ENCODE data around the gene ACTL7B.

ACTL7B gene

GRCh38 chr9:108837530-108837929 is 18.3 kb downstream of the ACTL7B start:
- H3K4me3 ChIP-seq (ENCODE audit: low read length), result no peak overlapping the region
- H3K4me1 ChIP-seq (ENCODE audit: control insufficient read depth, low read depth, low read length), result peaks cover 3% of the 10 kb centered on the region
- no peaks in the 10 kb centered on the region for H3K27me3 ChIP-seq (ENCODE audit: control insufficient read depth, insufficient read depth, low read length)
- no peak overlapping the region for H3K27ac ChIP-seq (ENCODE audit: low read length)
- no peaks in the 10 kb centered on the region for H3K36me3 ChIP-seq (ENCODE audit: control insufficient read depth, low read depth, low read length)
- no peak overlapping the region for H3K9ac ChIP-seq (ENCODE audit: low read length)
- H3K9me3 ChIP-seq (ENCODE audit: control insufficient read depth, low read depth, low read length), result no peaks in the 10 kb centered on the region

GRCh38 chr9:108836781-108837180 is 19.0 kb downstream of the ACTL7B start:
- no peak overlapping the region for H3K4me3 ChIP-seq (ENCODE audit: low read length)
- no peaks in the 10 kb centered on the region for H3K36me3 ChIP-seq (ENCODE audit: control insufficient read depth, low read depth, low read length)
- H3K4me1 ChIP-seq (ENCODE audit: control insufficient read depth, low read depth, low read length), result peaks cover 3% of the 10 kb centered on the region
- no peaks in the 10 kb centered on the region for H3K9me3 ChIP-seq (ENCODE audit: control insufficient read depth, low read depth, low read length)
- no peaks in the 10 kb centered on the region for H3K27me3 ChIP-seq (ENCODE audit: control insufficient read depth, insufficient read depth, low read length)
- no peak overlapping the region for H3K9ac ChIP-seq (ENCODE audit: low read length)
- H3K27ac ChIP-seq (ENCODE audit: low read length), result no peak overlapping the region

GRCh38 chr9:108836319-108836718 is 19.5 kb downstream of the ACTL7B start:
- Histone ChIP-seq H3K27ac (ENCODE audit: low read length) (no peak overlapping the region), H3K27me3 (ENCODE audit: control insufficient read depth, insufficient read depth, low read length) (no peaks in the 10 kb centered on the region), H3K4me1 (ENCODE audit: control insufficient read depth, low read depth, low read length) (peaks cover 3% of the 10 kb centered on the region), H3K9ac (ENCODE audit: low read length) (no peak overlapping the region), H3K4me3 (ENCODE audit: low read length) (no peak overlapping the region), H3K36me3 (ENCODE audit: control insufficient read depth, low read depth, low read length) (no peaks in the 10 kb centered on the region), H3K9me3 (ENCODE audit: control insufficient read depth, low read depth, low read length) (no peaks in the 10 kb centered on the region)

- H3K36me3 ChIP-seq (ENCODE audit: control insufficient read depth, low read depth, low read length), result no peaks in the 10 kb centered on the region
- H3K27me3 ChIP-seq (ENCODE audit: control insufficient read depth, insufficient read depth, low read length), result no peaks in the 10 kb centered on the region
- no peak overlapping the region for H3K27ac ChIP-seq (ENCODE audit: low read length)
- no peak overlapping the region for H3K4me3 ChIP-seq (ENCODE audit: low read length)
- no peaks in the 10 kb centered on the region for H3K9me3 ChIP-seq (ENCODE audit: control insufficient read depth, low read depth, low read length)
- H3K9ac ChIP-seq (ENCODE audit: low read length), result no peak overlapping the region
- peaks cover 3% of the 10 kb centered on the region for H3K4me1 ChIP-seq (ENCODE audit: control insufficient read depth, low read depth, low read length)
Observed at GRCh38 chr9:108835831-108836230, 20.0 kb downstream of the ACTL7B start.

- Histone ChIP-seq H3K36me3 (ENCODE audit: control insufficient read depth, low read depth, low read length) (no peaks in the 10 kb centered on the region), H3K4me3 (ENCODE audit: low read length) (no peak overlapping the region), H3K9me3 (ENCODE audit: control insufficient read depth, low read depth, low read length) (no peaks in the 10 kb centered on the region), H3K4me1 (ENCODE audit: control insufficient read depth, low read depth, low read length) (peaks cover 3% of the 10 kb centered on the region), H3K9ac (ENCODE audit: low read length) (no peak overlapping the region), H3K27me3 (ENCODE audit: control insufficient read depth, insufficient read depth, low read length) (no peaks in the 10 kb centered on the region), H3K27ac (ENCODE audit: low read length) (no peak overlapping the region)
Observed at GRCh38 chr9:108834959-108835665, 20.7 kb downstream of the ACTL7B start.

- Histone ChIP-seq H3K27me3 (ENCODE audit: control insufficient read depth, insufficient read depth, low read length) (no peaks in the 10 kb centered on the region), H3K27ac (ENCODE audit: low read length) (no peak overlapping the region), H3K4me3 (ENCODE audit: low read length) (no peak overlapping the region), H3K4me1 (ENCODE audit: control insufficient read depth, low read depth, low read length) (peaks cover 3% of the 10 kb centered on the region), H3K9me3 (ENCODE audit: control insufficient read depth, low read depth, low read length) (no peaks in the 10 kb centered on the region), H3K36me3 (ENCODE audit: control insufficient read depth, low read depth, low read length) (no peaks in the 10 kb centered on the region), H3K9ac (ENCODE audit: low read length) (no peak overlapping the region)
Observed at GRCh38 chr9:108832179-108832500, 23.6 kb downstream of the ACTL7B start.

- H3K27ac ChIP-seq (ENCODE audit: low read length), result no peak overlapping the region
- H3K9me3 ChIP-seq (ENCODE audit: control insufficient read depth, low read depth, low read length), result no peaks in the 10 kb centered on the region
- H3K4me1 ChIP-seq (ENCODE audit: control insufficient read depth, low read depth, low read length), result peaks cover 3% of the 10 kb centered on the region
- no peak overlapping the region for H3K9ac ChIP-seq (ENCODE audit: low read length)
- H3K4me3 ChIP-seq (ENCODE audit: low read length), result no peak overlapping the region
- H3K27me3 ChIP-seq (ENCODE audit: control insufficient read depth, insufficient read depth, low read length), result no peaks in the 10 kb centered on the region
- H3K36me3 ChIP-seq (ENCODE audit: control insufficient read depth, low read depth, low read length), result no peaks in the 10 kb centered on the region
Observed at GRCh38 chr9:108831496-108832178, 24.1 kb downstream of the ACTL7B start.

- Histone ChIP-seq H3K27ac (ENCODE audit: low read length) (no peak overlapping the region), H3K36me3 (ENCODE audit: control insufficient read depth, low read depth, low read length) (no peaks in the 10 kb centered on the region), H3K9ac (ENCODE audit: low read length) (no peak overlapping the region), H3K4me3 (ENCODE audit: low read length) (no peak overlapping the region), H3K27me3 (ENCODE audit: control insufficient read depth, insufficient read depth, low read length) (no peaks in the 10 kb centered on the region), H3K9me3 (ENCODE audit: control insufficient read depth, low read depth, low read length) (no peaks in the 10 kb centered on the region), H3K4me1 (ENCODE audit: control insufficient read depth, low read depth, low read length) (no peaks in the 10 kb centered on the region)
Observed at GRCh38 chr9:108830272-108830671, 25.5 kb downstream of the ACTL7B start.

- no peaks in the 10 kb centered on the region for H3K4me1 ChIP-seq (ENCODE audit: control insufficient read depth, low read depth, low read length)
- no peak overlapping the region for H3K27ac ChIP-seq (ENCODE audit: low read length)
- no peaks in the 10 kb centered on the region for H3K9me3 ChIP-seq (ENCODE audit: control insufficient read depth, low read depth, low read length)
- H3K9ac ChIP-seq (ENCODE audit: low read length), result no peak overlapping the region
- no peaks in the 10 kb centered on the region for H3K27me3 ChIP-seq (ENCODE audit: control insufficient read depth, insufficient read depth, low read length)
- no peak overlapping the region for H3K4me3 ChIP-seq (ENCODE audit: low read length)
- H3K36me3 ChIP-seq (ENCODE audit: control insufficient read depth, low read depth, low read length), result no peaks in the 10 kb centered on the region
Observed at GRCh38 chr9:108823829-108824228, 32.0 kb downstream of the ACTL7B start.

GRCh38 chr9:108816037-108816436 is 39.7 kb downstream of the ACTL7B start:
- H3K27me3 ChIP-seq (ENCODE audit: control insufficient read depth, insufficient read depth, low read length), result no peaks in the 10 kb centered on the region
- peaks cover 3% of the 10 kb centered on the region for H3K4me1 ChIP-seq (ENCODE audit: control insufficient read depth, low read depth, low read length)
- no peak overlapping the region for H3K4me3 ChIP-seq (ENCODE audit: low read length)
- H3K9me3 ChIP-seq (ENCODE audit: control insufficient read depth, low read depth, low read length), result no peaks in the 10 kb centered on the region
- no peaks in the 10 kb centered on the region for H3K36me3 ChIP-seq (ENCODE audit: control insufficient read depth, low read depth, low read length)
- H3K9ac ChIP-seq (ENCODE audit: low read length), result no peak overlapping the region
- H3K27ac ChIP-seq (ENCODE audit: low read length), result no peak overlapping the region

- Histone ChIP-seq H3K9me3 (ENCODE audit: control insufficient read depth, low read depth, low read length) (no peaks in the 10 kb centered on the region), H3K4me1 (ENCODE audit: control insufficient read depth, low read depth, low read length) (peaks cover 3% of the 10 kb centered on the region), H3K4me3 (ENCODE audit: low read length) (no peak overlapping the region), H3K36me3 (ENCODE audit: control insufficient read depth, low read depth, low read length) (no peaks in the 10 kb centered on the region), H3K27me3 (ENCODE audit: control insufficient read depth, insufficient read depth, low read length) (no peaks in the 10 kb centered on the region), H3K9ac (ENCODE audit: low read length) (no peak overlapping the region), H3K27ac (ENCODE audit: low read length) (no peak overlapping the region)
Observed at GRCh38 chr9:108815156-108815555, 40.6 kb downstream of the ACTL7B start.

GRCh38 chr9:108813951-108814601 is 41.7 kb downstream of the ACTL7B start:
- no peaks in the 10 kb centered on the region for H3K36me3 ChIP-seq (ENCODE audit: control insufficient read depth, low read depth, low read length)
- no peaks in the 10 kb centered on the region for H3K27me3 ChIP-seq (ENCODE audit: control insufficient read depth, insufficient read depth, low read length)
- no peaks in the 10 kb centered on the region for H3K9me3 ChIP-seq (ENCODE audit: control insufficient read depth, low read depth, low read length)
- no peak overlapping the region for H3K27ac ChIP-seq (ENCODE audit: low read length)
- H3K9ac ChIP-seq (ENCODE audit: low read length), result no peak overlapping the region
- H3K4me1 ChIP-seq (ENCODE audit: control insufficient read depth, low read depth, low read length), result peaks cover 3% of the 10 kb centered on the region
- H3K4me3 ChIP-seq (ENCODE audit: low read length), result no peak overlapping the region
